K562 (cell line): Measurements from ENCODE around the gene UBE2H. TPM values are rescaled to one million over a fixed set of nuclear protein-coding genes. Genes with fewer than 3 reads are reported as not detected.

Source experiments
- ATF7 ChIP-seq: fragments of 450-650 bp; IDR thresholded peaks from 2 replicates; pipeline ENCODE4 v1.7.1; 2014; ENCODE audit warnings: mild to moderate bottlenecking, moderate library complexity
- CHD4 ChIP-seq: fragments of 200-600 bp; sonication (generic); IDR thresholded peaks from 3 replicates; pipeline ENCODE4 v1.6.1; 2012; ENCODE audit warnings: low read depth, mild to moderate bottlenecking, mixed read lengths, low read length, inconsistent platforms; ENCODE audit not compliant: insufficient read depth, insufficient replicate concordance, poor library complexity, severe bottlenecking
- EGR1 ChIP-seq: fragments of 450-650 bp; conservative IDR thresholded peaks from 2 replicates; pipeline ENCODE4 v1.6.1; 2017; ENCODE audit warnings: mild to moderate bottlenecking
- HDAC8 ChIP-seq: fragments of 450-650 bp; IDR thresholded peaks from 2 replicates; pipeline ENCODE4 v1.6.1; 2016; ENCODE audit warnings: mild to moderate bottlenecking, missing genetic modification characterization, moderate library complexity, missing compliant biosample characterization
- HDGF ChIP-seq: fragments of 450-650 bp; IDR thresholded peaks from 2 replicates; pipeline ENCODE4 v1.6.1; 2016
- HOMEZ ChIP-seq: fragments of 250-450 bp; sonication (Bioruptor Pico); IDR thresholded peaks from 2 replicates; pipeline ENCODE4 v1.4.0; 2020; ENCODE audit warnings: mild to moderate bottlenecking, moderate library complexity
- HSF4 ChIP-seq: fragments of 250-450 bp; sonication (Bioruptor Pico); IDR thresholded peaks from 2 replicates; pipeline ENCODE4 v2.1.2; 2022; ENCODE audit warnings: mild to moderate bottlenecking, moderate library complexity, borderline replicate concordance
- NONO ChIP-seq, 2 experiments: fragments of 200-400 bp in 1 of 2; fragments of 450-650 bp in 1 of 2; formaldehyde crosslinking in 1 of 2; IDR thresholded peaks; 2 replicates each; pipeline ENCODE4 v1.6.1; 2017; ENCODE audit warnings: low read depth in 2 of 2, mild to moderate bottlenecking in 2 of 2, moderate library complexity in 2 of 2, low read length in 1 of 2
- RAD21 ChIP-seq, 2 experiments: fragments of 250-450 bp in 1 of 2; fragments of 450-650 bp in 1 of 2; sonication (Bioruptor Pico) in 1 of 2; formaldehyde crosslinking in 1 of 2; IDR thresholded peaks in 1 of 2; conservative IDR thresholded peaks in 1 of 2; 2 replicates each; pipeline versions ENCODE4 v1.4.0 to v1.8.0; 2020 to 2022; ENCODE audit warnings: mild to moderate bottlenecking in 2 of 2, moderate library complexity in 1 of 2
- RBM15 ChIP-seq: fragments of 200-400 bp; formaldehyde crosslinking; IDR thresholded peaks from 2 replicates; pipeline ENCODE4 v1.6.1; 2018; ENCODE audit warnings: mild to moderate bottlenecking, low read length, moderate library complexity; ENCODE audit not compliant: insufficient read depth
- RNF219 ChIP-seq: fragments of 250-450 bp; sonication (Bioruptor Pico); IDR thresholded peaks from 2 replicates; pipeline ENCODE4 v1.5.0; 2022; ENCODE audit warnings: mild to moderate bottlenecking
- SMC3 ChIP-seq: conservative IDR thresholded peaks from 2 replicates; pipeline ENCODE4 v1.6.1; 2011; ENCODE audit warnings: low read depth, low read length, improper control_type of control experiment; ENCODE audit not compliant: insufficient read depth
- SREBF1 ChIP-seq: fragments of 150-350 bp; IDR thresholded peaks from 2 replicates; pipeline ENCODE4 v1.6.1; 2014; ENCODE audit warnings: antibody characterized with exemption, low read depth, low read length, borderline replicate concordance
- SRSF7 ChIP-seq: fragments of 200-400 bp; formaldehyde crosslinking; optimal IDR thresholded peaks from 2 replicates; pipeline ENCODE3; 2017; ENCODE audit warnings: mild to moderate bottlenecking, low read depth, low read length
- ZBTB7A ChIP-seq: IDR thresholded peaks from 2 replicates; pipeline ENCODE4 v1.6.1; 2011; ENCODE audit warnings: low read depth, mild to moderate bottlenecking, low read length, moderate library complexity, borderline replicate concordance; ENCODE audit not compliant: control insufficient read depth
- ZFP36 ChIP-seq: fragments of 150-350 bp; IDR thresholded peaks from 2 replicates; pipeline ENCODE4 v1.6.1; 2018; ENCODE audit warnings: low read length, low read depth; ENCODE audit not compliant: partially characterized antibody
- ZNF124 ChIP-seq: sonication (generic); formaldehyde crosslinking; IDR thresholded peaks from 2 replicates; pipeline ENCODE4 v1.8.1; 2022; ENCODE audit warnings: missing genetic modification reagents
- ZNF354B ChIP-seq: fragments of 250-450 bp; sonication (Bioruptor Pico); IDR thresholded peaks from 2 replicates; pipeline ENCODE4 v1.4.0; 2020
- ZNF668 ChIP-seq: fragments of 250-450 bp; sonication (Bioruptor Pico); IDR thresholded peaks from 2 replicates; pipeline ENCODE4 v1.8.0; 2022; ENCODE audit warnings: mild to moderate bottlenecking, inconsistent platforms
- ZNF79 ChIP-seq: fragments of 250-450 bp; sonication (Bioruptor Pico); IDR thresholded peaks from 2 replicates; pipeline ENCODE4 v1.4.0; 2020; ENCODE audit warnings: low read depth, mild to moderate bottlenecking, moderate library complexity
- polyA plus RNA-seq, 8 experiments: library from polyadenylated mRNA; depleted of rRNA in 4 of 8; stranded (reverse) in 5 of 8; unstranded in 3 of 8; fragments of >200 nt; fragmentation: Nextera tagmentation in 2 of 8; fragmentation: Illumina TruSeq in 1 of 8; extraction: Ambion mirVana in 2 of 8; extraction: Trizol in 1 of 8; gene quantifications; 2 replicates each; pipeline versions ENCODE4 v1.2.1 to v1.2.3, GENCODE V29; 2011 to 2014; ENCODE audit warnings: inconsistent platforms in 1 of 8, missing spikeins in 1 of 8
- total RNA-seq, 7 experiments: library from RNA; depleted of rRNA in 6 of 7; stranded (reverse); fragments of >200 nt in 6 of 7; fragmentation: Illumina TruSeq in 2 of 7; extraction: Trizol in 2 of 7; gene quantifications; 2 replicates each; pipeline versions ENCODE4 v1.2.1 to v1.2.3, GENCODE V29; 2011 to 2021; ENCODE audit warnings: low replicate concordance in 1 of 7
- TF ChIP-seq, protein P1 (sequence below), 3 experiments: IDR thresholded peaks in 2 of 3; conservative IDR thresholded peaks in 1 of 3; 2 replicates each; pipeline ENCODE4 v1.5.1; 2011 to 2012; ENCODE audit warnings: low read length in 3 of 3, mild to moderate bottlenecking in 3 of 3, control low read depth in 2 of 3, improper control_type of control experiment in 1 of 3, inconsistent platforms in 1 of 3, low read depth in 1 of 3, mixed read lengths in 1 of 3, moderate library complexity in 1 of 3; ENCODE audit not compliant: insufficient read depth in 2 of 3

Gene UBE2H
- total and polyA plus RNA-seq, 9 of the 15 experiments (the other 6 are each of a cell fraction or from before 2014, with no cell fraction given), result 6.3 to 33.0 (median 13.3) TPM

DNA sequence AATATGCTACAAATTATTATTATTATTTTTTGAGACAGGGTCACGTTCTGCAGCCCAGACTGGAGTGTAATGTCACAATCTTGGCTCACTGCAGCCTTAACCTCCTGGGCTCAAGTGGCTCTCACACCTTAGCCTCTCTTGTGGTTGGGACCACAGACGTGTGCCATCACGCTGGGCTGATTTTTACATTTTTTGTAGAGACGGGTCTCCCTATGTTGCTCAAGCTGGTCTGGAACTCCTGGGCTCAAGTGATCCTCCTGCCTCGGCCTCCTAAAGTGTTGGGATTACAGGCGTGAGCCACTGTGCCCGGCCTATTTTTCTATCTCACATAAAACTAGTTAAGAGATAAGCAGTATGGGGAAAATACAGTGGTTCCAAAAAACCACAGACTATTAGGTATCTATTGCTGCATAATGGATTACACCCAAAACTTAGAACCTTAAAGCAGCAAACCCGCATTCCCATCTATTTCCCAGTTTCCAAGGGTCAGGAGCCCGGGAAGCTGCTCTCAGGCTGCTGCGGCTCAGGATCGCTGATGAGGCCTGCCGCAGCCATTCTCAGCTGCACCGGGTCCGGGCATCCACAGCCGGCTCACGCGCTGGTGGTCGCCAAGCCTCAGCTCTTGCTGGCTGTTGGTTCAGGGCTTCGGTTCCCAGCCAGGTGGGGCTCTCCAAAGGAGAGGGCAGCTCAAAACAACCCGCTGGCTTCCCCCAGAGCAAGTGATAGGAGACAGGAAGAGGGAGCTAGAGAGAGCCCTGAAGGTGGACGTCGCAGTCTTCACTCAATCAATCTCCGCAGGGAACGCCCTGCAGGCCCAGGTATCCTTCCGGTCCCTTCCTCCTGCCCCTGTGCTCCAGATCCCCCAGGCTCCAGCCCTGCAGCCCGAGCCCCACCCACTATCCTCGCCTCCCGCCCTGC is 128.2 kb downstream of the UBE2H start (continued):
- TF ChIP-seq RNF219 (CRISPR knock-in tag), result no peak
- TF ChIP-seq NONO (IDR thresholded peaks at IDR 0.05; ENCODE audit: low read depth in 2 of 2, low read length in 1 of 2), result no peak
- no peak for TF ChIP-seq RBM15
- TF ChIP-seq ZNF354B (CRISPR knock-in tag), result no peak
- no peak for TF ChIP-seq HDAC8 (tag)
- no peak for TF ChIP-seq HDGF
- TF ChIP-seq RAD21 (CRISPR knock-in tag; conservative IDR thresholded peaks at IDR 0.05 in 1 of 2, IDR thresholded peaks at IDR 0.05 in 1 of 2), result peak; percentile 30 to 61; a peak in 3 of 4 replicates
- no peak for TF ChIP-seq SREBF1
- no peak for TF ChIP-seq HSF4 (CRISPR knock-in tag)
- no peak for TF ChIP-seq ATF7
- no peak for TF ChIP-seq HOMEZ
- no peak for TF ChIP-seq ZNF124 (CRISPR knock-in tag)
- TF ChIP-seq, protein P1, sequence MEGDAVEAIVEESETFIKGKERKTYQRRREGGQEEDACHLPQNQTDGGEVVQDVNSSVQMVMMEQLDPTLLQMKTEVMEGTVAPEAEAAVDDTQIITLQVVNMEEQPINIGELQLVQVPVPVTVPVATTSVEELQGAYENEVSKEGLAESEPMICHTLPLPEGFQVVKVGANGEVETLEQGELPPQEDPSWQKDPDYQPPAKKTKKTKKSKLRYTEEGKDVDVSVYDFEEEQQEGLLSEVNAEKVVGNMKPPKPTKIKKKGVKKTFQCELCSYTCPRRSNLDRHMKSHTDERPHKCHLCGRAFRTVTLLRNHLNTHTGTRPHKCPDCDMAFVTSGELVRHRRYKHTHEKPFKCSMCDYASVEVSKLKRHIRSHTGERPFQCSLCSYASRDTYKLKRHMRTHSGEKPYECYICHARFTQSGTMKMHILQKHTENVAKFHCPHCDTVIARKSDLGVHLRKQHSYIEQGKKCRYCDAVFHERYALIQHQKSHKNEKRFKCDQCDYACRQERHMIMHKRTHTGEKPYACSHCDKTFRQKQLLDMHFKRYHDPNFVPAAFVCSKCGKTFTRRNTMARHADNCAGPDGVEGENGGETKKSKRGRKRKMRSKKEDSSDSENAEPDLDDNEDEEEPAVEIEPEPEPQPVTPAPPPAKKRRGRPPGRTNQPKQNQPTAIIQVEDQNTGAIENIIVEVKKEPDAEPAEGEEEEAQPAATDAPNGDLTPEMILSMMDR (IDR thresholded peaks at IDR 0.05 in 2 of 3, conservative IDR thresholded peaks at IDR 0.05 in 1 of 3; ENCODE audit: insufficient read depth in 2 of 3, low read depth in 1 of 3, low read length in 3 of 3), result peak; percentile 66 to 79 (median 74)
- no peak for TF ChIP-seq ZNF79
- TF ChIP-seq ZFP36, result no peak
- TF ChIP-seq ZBTB7A, result peak; percentile 28; the same call in 1 of the 2 replicates
- no peak for TF ChIP-seq ZNF668 (CRISPR knock-in tag)
- no peak for TF ChIP-seq CHD4
- no peak for TF ChIP-seq EGR1
- no peak for TF ChIP-seq SRSF7
- 0 out of 2 replicates have a peak, but pooled peaks have one; percentile 12 for TF ChIP-seq SMC3
